Measurements from ENCODE around the gene CCDC12. TPM values are rescaled to one million over a fixed set of nuclear protein-coding genes. Genes with fewer than 3 reads are reported as not detected.

The CCDC12 gene
- polyA plus RNA-seq, 6 donors from 2014 or later = 119 to 157 (median 123) TPM

GRCh38 chr3:46987743-46988401, 11.3 kb upstream of the CCDC12 start:
- Mint-ChIP-seq H3K4me3 (peak overlapping the region; percentile 44 to 89 (median 74)), H3K27ac (peak overlapping the region in 4 of 6 donors; percentile 39 to 84 (median 62)), H3K4me1 (peaks cover 58 to 60% (median 59%) of the 10 kb centered on the region in 3 donors), H3K27me3 (no peaks in the 10 kb centered on the region), H3K36me3 (no peaks in the 10 kb centered on the region), H3K9me3 (no peaks in the 10 kb centered on the region)
- DNase-seq (peak; percentile 69), ATAC-seq (ENCODE audit: low read depth in 2 of 2) (peak; percentile 93 to 94)

DNA sequence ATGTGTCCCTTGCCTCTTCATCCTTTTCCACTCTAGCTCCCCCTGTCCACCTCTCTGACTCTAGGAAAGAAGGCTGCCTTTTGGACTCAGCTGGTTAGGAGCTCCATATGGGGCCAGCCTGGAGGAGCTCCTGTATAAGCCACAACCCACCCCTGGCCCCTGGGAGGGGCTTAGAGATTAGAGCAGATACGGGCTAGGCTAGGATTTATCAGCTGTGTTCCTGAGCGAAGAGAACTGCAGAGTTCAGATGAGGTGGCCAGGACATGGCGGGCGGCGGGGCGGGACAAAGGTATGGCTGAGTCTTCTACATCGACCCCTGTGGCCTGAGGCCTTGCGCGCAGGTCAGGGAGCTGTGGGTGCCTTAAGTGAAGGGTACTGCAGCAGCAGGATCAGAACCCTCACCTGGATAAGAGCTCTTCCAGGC, 10.8 kb upstream of the CCDC12 start:
- Mint-ChIP-seq H3K4me1 (peaks cover 59 to 65% (median 62%) of the 10 kb centered on the region in 3 donors), H3K4me3 (peak overlapping the region; percentile 44 to 89 (median 74)), H3K27ac (peak overlapping the region in 5 of 6 donors; percentile 32 to 85 (median 39)), H3K27me3 (no peaks in the 10 kb centered on the region), H3K9me3 (no peaks in the 10 kb centered on the region), H3K36me3 (no peaks in the 10 kb centered on the region)
- no peak for DNase-seq
- no peak for ATAC-seq (ENCODE audit: low read depth in 2 of 2)

GRCh38 chr3:46986782-46987310, 10.3 kb upstream of the CCDC12 start:
- Mint-ChIP-seq H3K27ac (peak overlapping the region in 3 of 6 donors; percentile 33 to 84 (median 81)), H3K4me3 (peak overlapping the region; percentile 12 to 89 (median 74)), H3K36me3 (no peaks in the 10 kb centered on the region), H3K9me3 (no peaks in the 10 kb centered on the region), H3K4me1 (peaks cover 61 to 65% (median 62%) of the 10 kb centered on the region in 3 donors), H3K27me3 (no peaks in the 10 kb centered on the region)
- DNase-seq (no peak), ATAC-seq (ENCODE audit: low read depth in 2 of 2) (no peak)

GRCh38 chr3:46986055-46986730, 9.6 kb upstream of the CCDC12 start:
- Mint-ChIP-seq H3K36me3 (no peaks in the 10 kb centered on the region), H3K4me1 (peaks cover 66 to 71% (median 67%) of the 10 kb centered on the region in 3 donors), H3K27me3 (no peaks in the 10 kb centered on the region), H3K4me3 (peak overlapping the region; percentile 12 to 89 (median 69)), H3K27ac (peak overlapping the region in 4 of 6 donors; percentile 75 to 84 (median 80)), H3K9me3 (no peaks in the 10 kb centered on the region)
- ATAC-seq (ENCODE audit: low read depth in 2 of 2) (no peak), DNase-seq (no peak)

- Mint-ChIP-seq H3K4me1 (peaks cover 68 to 72% (median 69%) of the 10 kb centered on the region in 3 donors), H3K9me3 (no peaks in the 10 kb centered on the region)
Observed at GRCh38 chr3:46985588-46985987, 9.0 kb upstream of the CCDC12 start.

DNA sequence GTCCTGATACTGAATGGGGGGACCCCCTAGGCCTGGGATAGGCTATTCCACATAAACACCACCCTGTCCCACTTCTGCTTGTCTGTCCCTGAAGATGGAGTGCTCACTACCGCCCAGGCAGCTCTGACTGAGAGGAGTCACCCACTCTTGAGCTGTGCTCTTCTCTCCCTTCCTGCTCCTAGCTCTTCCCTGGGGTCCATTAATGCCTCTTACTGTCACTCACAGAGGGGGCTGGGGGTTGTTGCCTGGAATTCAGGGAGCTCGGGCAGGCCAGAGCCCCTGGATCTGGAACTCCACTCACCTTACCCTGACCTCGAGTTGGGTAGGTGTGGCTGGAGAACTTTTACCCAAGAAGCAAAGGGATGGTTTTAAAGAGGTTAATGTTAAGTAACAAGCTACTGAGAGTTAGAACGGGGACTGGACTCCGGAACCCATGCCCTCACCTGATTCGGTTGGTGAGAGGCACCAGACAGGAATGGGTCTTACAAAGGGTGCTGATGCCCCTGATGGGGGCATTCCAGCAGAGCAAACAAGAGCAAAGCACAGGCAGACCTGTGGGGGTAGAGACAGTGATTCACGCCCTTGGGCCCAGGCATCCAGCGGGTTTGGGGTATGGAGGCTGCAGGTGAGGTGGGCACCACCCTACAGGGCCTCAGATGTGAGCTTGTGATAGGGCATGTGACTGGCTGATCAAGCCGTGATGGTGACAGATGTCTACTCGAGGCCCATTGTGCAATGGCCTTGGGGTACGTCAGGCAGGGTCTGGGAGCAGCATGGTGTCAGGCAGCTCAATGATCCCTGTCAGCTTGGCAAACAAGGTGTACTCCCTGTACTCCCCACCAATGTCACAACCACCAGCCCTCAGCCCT, 8.3 kb upstream of the CCDC12 start:
- peak overlapping the region in 1 of 8 donors; percentile 12 for H3K4me3 Mint-ChIP-seq
- H3K27ac Mint-ChIP-seq = peak overlapping the region in 1 of 6 donors; percentile 27
- H3K4me1 Mint-ChIP-seq = peaks cover 65 to 71% (median 68%) of the 10 kb centered on the region in 3 donors
- H3K36me3 Mint-ChIP-seq = no peaks in the 10 kb centered on the region
- no peak for DNase-seq
- ATAC-seq (ENCODE audit: low read depth in 2 of 2) = no peak
- no peaks in the 10 kb centered on the region for H3K9me3 Mint-ChIP-seq
- no peaks in the 10 kb centered on the region for H3K27me3 Mint-ChIP-seq

More at GRCh38 chr3:46985588-46985987, 9.0 kb upstream of the CCDC12 start:
- Mint-ChIP-seq H3K36me3 (no peaks in the 10 kb centered on the region), H3K4me3 (peak overlapping the region in 1 of 8 donors; percentile 25), H3K27ac (no peak overlapping the region), H3K27me3 (no peaks in the 10 kb centered on the region)
- no peak for DNase-seq
- ATAC-seq (ENCODE audit: low read depth in 2 of 2) = no peak

DNA sequence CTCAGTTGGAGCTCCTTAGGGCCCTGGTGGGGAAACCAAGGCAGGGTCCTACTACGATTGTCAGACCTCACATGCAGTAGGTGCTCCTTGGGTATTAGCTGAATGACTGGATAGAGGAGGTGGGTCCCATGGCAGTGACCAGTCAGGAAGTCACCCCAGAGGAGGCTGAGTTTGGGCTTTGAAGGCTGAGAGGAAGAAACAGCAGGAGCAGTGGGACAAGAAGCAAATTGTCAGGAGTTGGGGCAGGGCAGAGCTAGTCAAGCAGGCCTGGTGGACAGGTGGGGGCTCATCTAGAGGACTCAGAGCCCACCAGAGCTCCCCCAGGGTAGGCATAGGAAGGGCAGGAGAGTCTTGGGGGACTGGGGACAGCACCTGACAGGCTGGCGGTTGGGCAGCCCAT, 6.0 kb upstream of the CCDC12 start:
- H3K27me3 Mint-ChIP-seq = no peaks in the 10 kb centered on the region
- H3K27ac Mint-ChIP-seq = peak overlapping the region in 4 of 6 donors; percentile 31 to 79 (median 62)
- ATAC-seq (ENCODE audit: low read depth in 2 of 2) (no peak), DNase-seq (no peak)
- H3K9me3 Mint-ChIP-seq = no peaks in the 10 kb centered on the region
- H3K4me3 Mint-ChIP-seq = peak overlapping the region in 2 of 8 donors; percentile 25 to 28
- H3K36me3 Mint-ChIP-seq = no peaks in the 10 kb centered on the region
- H3K4me1 Mint-ChIP-seq = peaks cover 59 to 67% (median 63%) of the 10 kb centered on the region in 3 donors

DNA sequence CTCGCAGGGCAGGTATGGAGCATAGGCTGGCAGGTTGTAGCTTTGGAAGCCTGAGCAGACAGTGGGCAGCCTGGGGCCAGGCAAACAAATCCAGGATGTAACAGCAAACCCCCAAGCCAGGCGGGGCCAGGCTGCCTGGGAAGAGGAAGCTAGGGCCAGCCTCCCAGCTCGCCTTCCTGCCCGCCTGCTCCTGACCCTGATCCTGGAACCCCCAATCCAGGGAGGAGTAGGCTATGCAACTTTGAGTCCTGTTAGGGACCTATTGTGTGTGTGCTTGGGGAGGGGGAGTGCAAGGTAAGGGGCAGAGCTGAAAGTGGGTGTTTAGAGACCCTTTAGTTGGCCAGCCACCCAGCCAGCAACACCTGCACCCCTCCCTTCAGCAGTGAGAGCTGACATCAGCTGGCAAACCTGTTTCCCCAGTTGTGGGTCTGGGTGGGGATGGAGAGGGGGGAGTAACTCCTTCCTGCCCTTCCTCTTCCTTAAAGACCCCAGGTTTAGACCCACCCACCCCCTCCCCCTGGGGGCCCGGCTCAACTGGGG, 5.5 kb upstream of the CCDC12 start:
- H3K27me3 Mint-ChIP-seq = no peaks in the 10 kb centered on the region
- peaks cover 59 to 65% (median 61%) of the 10 kb centered on the region in 3 donors for H3K4me1 Mint-ChIP-seq
- no peak for ATAC-seq (ENCODE audit: low read depth in 2 of 2)
- H3K36me3 Mint-ChIP-seq = no peaks in the 10 kb centered on the region
- no peak for DNase-seq
- peak overlapping the region in 2 of 8 donors; percentile 50 to 69 for H3K4me3 Mint-ChIP-seq
- peak overlapping the region in 3 of 6 donors; percentile 21 to 93 (median 51) for H3K27ac Mint-ChIP-seq
- no peaks in the 10 kb centered on the region for H3K9me3 Mint-ChIP-seq

DNA sequence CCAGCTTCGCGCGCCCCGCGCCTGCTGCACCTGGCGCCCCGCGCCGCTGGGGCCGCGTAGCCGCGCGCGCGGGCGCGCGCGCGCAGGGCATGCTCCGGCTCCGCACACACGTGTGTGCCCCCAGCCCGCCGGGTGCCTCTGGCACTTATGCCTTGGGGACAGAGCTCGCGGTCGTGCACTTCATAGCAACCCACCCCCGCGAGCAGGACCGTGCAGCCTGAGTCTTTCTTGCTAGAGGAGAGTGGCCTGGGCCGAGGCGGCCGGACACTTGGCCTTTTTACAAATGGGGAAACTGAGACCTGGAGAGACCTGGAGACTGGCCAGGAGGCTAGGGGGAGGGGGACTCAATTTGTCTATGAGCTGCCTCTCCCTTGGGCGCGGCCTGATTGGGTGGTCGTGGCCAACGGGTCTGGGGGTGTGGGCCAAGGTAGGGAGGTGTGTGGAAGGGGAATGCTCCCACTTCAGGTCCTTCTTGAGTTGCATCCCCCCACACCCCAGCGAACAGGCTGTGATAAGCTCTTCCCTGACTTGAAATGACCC, 3.5 kb upstream of the CCDC12 start:
- Mint-ChIP-seq H3K4me3 (peak overlapping the region; percentile 80 to 91 (median 86)), H3K27ac (peak overlapping the region in 4 of 6 donors; percentile 59 to 84 (median 69)), H3K9me3 (no peaks in the 10 kb centered on the region), H3K36me3 (no peaks in the 10 kb centered on the region), H3K4me1 (peaks cover 46 to 57% (median 52%) of the 10 kb centered on the region in 3 donors), H3K27me3 (no peaks in the 10 kb centered on the region)
- peak; percentile 15 to 17 for ATAC-seq (ENCODE audit: low read depth in 2 of 2)
- DNase-seq = no peak

GRCh38 chr3:46978985-46979944, 2.7 kb upstream of the CCDC12 start, which contains the start of gene NBEAL2:
TSS of gene NBEAL2 (plus strand) at chr3:46979666. CDS start at chr3:46979862, 196 bp downstream.
- Mint-ChIP-seq H3K27ac (peak within 1 kb of the TSS; percentile 72 to 95 (median 82)), H3K4me1 (peaks cover 46 to 59% (median 52%) of the 10 kb centered on the region in 3 donors), H3K36me3 (no peaks in the 10 kb centered on the region), H3K27me3 (no peaks in the 10 kb centered on the region), H3K9me3 (no peaks in the 10 kb centered on the region), H3K4me3 (peak within 1 kb of the TSS; percentile 82 to 91 (median 87))
- peak; percentile 80 to 81 for ATAC-seq (ENCODE audit: low read depth in 2 of 2)
- DNase-seq = peak; percentile 94

- Mint-ChIP-seq H3K27ac (peak overlapping the region in 3 of 6 donors; percentile 24 to 96 (median 95)), H3K9me3 (no peaks in the 10 kb centered on the region), H3K27me3 (no peaks in the 10 kb centered on the region), H3K4me1 (peaks cover 52 to 68% (median 53%) of the 10 kb centered on the region in 3 donors), H3K4me3 (peak overlapping the region; percentile 84 to 100 (median 91)), H3K36me3 (no peaks in the 10 kb centered on the region)
- no peak for ATAC-seq (ENCODE audit: low read depth in 2 of 2)
- no peak for DNase-seq
Observed at GRCh38 chr3:46978381-46978780, 1.8 kb upstream of the CCDC12 start.

Measured in naive B cell (primary cell).